GM18858 (cell line): ENCODE data around the gene ADAT1.
"Not testable (repeated sequence)": the region's sequence is repeated elsewhere in the genome, so short reads cannot be mapped to it uniquely, and the experiment has no call there.

Experiments used
- ATAC-seq: cut with Tn5 transposase; IDR thresholded peaks from one replicate; pipeline ENCODE4 v1.9.1; 2021; ENCODE audit not compliant: unreplicated experiment

ADAT1 gene

GRCh38 chr16:75621170-75621477 is 2.0 kb downstream of the ADAT1 start:
- no peak for ATAC-seq

GRCh38 chr16:75620326-75621169 is 2.5 kb downstream of the ADAT1 start:
- no peak for ATAC-seq

- no peak for ATAC-seq
Measured at GRCh38 chr16:75618780-75619179, 4.3 kb downstream of the ADAT1 start.

- ATAC-seq, result no peak
Measured at GRCh38 chr16:75617121-75617520, 6.0 kb downstream of the ADAT1 start.

GRCh38 chr16:75616521-75617010 is 6.5 kb downstream of the ADAT1 start:
- no peak for ATAC-seq

- no peak for ATAC-seq
Measured at GRCh38 chr16:75615619-75616018, 7.5 kb downstream of the ADAT1 start.

- no peak for ATAC-seq
Measured at GRCh38 chr16:75614066-75614897, 8.8 kb downstream of the ADAT1 start.

GRCh38 chr16:75606507-75606906 is 16.6 kb downstream of the ADAT1 start:
- no peak for ATAC-seq

GRCh38 chr16:75603241-75603640 is 19.8 kb downstream of the ADAT1 start:
- ATAC-seq, result no peak

- no peak for ATAC-seq
Measured at GRCh38 chr16:75599452-75600277, 23.4 kb downstream of the ADAT1 start.

GRCh38 chr16:75593825-75594820 is 29.0 kb downstream of the ADAT1 start:
- ATAC-seq, result no peak

GRCh38 chr16:75593308-75593707 is 29.8 kb downstream of the ADAT1 start:
- ATAC-seq, result no peak

GRCh38 chr16:75591927-75592326 is 31.2 kb downstream of the ADAT1 start:
- ATAC-seq, result not testable (repeated sequence)

- no peak for ATAC-seq
Measured at GRCh38 chr16:75590920-75591843, 31.9 kb downstream of the ADAT1 start.

- no peak for ATAC-seq
Measured at GRCh38 chr16:75589306-75589705, 33.8 kb downstream of the ADAT1 start.

GRCh38 chr16:75588716-75589115 is 34.4 kb downstream of the ADAT1 start:
- no peak for ATAC-seq

GRCh38 chr16:75584108-75584507 is 39.0 kb downstream of the ADAT1 start:
- ATAC-seq, result peak; percentile 52

- no peak for ATAC-seq
Measured at GRCh38 chr16:75579281-75579834, 43.7 kb downstream of the ADAT1 start.

- ATAC-seq, result no peak
Measured at GRCh38 chr16:75578725-75579124, 44.4 kb downstream of the ADAT1 start.
